GM18505 (cell line): ENCODE measurements around the gene HLA-F.

Source experiments
- ATAC-seq: cut with Tn5 transposase; IDR thresholded peaks from one replicate; pipeline ENCODE4 v1.9.1; 2021; ENCODE audit not compliant: unreplicated experiment
- POLR2A ChIP-seq: IDR thresholded peaks from 4 replicates; pipeline ENCODE4 v1.6.1; 2011; ENCODE audit warnings: borderline replicate concordance; ENCODE audit not compliant: insufficient read depth, insufficient read length; ENCODE audit errors: extremely low read depth

HLA-F gene

GRCh38 chr6:29769336-29769735, 46.1 kb downstream of the HLA-F start:
- no peak for ATAC-seq
- TF ChIP-seq POLR2A, result no peak

DNA sequence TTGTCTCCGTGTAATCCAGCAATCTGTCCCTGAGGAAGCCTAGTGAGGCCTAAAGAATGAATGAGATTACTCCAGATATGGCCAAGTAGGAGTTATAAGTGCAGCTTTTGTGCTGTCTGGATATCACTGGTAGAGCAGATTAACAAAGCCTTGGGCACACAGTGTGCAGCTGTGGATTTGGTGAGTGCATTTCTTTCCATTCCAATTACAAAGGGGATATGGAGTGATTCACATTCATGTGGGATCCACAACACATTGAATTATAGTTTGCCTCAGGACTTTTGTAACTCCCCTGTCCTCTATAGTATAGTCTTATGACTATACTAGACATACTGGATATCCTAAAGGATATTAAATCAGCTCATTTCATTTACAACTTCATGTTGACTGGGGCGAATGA, 47.1 kb downstream of the HLA-F start:
- no peak for TF ChIP-seq POLR2A
- ATAC-seq, result no peak

- no peak for ATAC-seq
- TF ChIP-seq POLR2A, result no peak
Measured at GRCh38 chr6:29776684-29777083, 53.5 kb downstream of the HLA-F start.
